GM21825 (cell line): ENCODE results near the gene CARD18.
"Not testable (repeated sequence)": the region's sequence is repeated elsewhere in the genome, so short reads cannot be mapped to it uniquely, and the experiment has no call there.

ENCODE experiments used
- ATAC-seq: cut with Tn5 transposase; IDR thresholded peaks from one replicate; pipeline ENCODE4 v1.9.1; 2021; ENCODE audit warnings: mild to moderate bottlenecking, moderate library complexity; ENCODE audit not compliant: unreplicated experiment

CARD18 gene

GRCh38 chr11:105135883-105136282, 3.7 kb downstream of the CARD18 start:
- no peak for ATAC-seq

GRCh38 chr11:105132716-105133511, 6.7 kb downstream of the CARD18 start:
- no peak for ATAC-seq

GRCh38 chr11:105130189-105130813, 9.3 kb downstream of the CARD18 start:
- ATAC-seq, result no peak

GRCh38 chr11:105124756-105125155, 14.8 kb downstream of the CARD18 start:
- ATAC-seq, result no peak

GRCh38 chr11:105111145-105111944, 28.2 kb downstream of the CARD18 start:
- ATAC-seq, result no peak

- no peak for ATAC-seq
These were observed 28.9 kb downstream of the CARD18 start for GRCh38 chr11:105110688-105111030.

GRCh38 chr11:105109855-105110687, 29.5 kb downstream of the CARD18 start:
- no peak for ATAC-seq

GRCh38 chr11:105109321-105109720, 30.2 kb downstream of the CARD18 start:
- no peak for ATAC-seq

- ATAC-seq, result no peak
These were observed 31.3 kb downstream of the CARD18 start for GRCh38 chr11:105108247-105108646.

GRCh38 chr11:105107226-105107825, 32.2 kb downstream of the CARD18 start:
- ATAC-seq, result not testable (repeated sequence)

GRCh38 chr11:105106140-105106539, 33.4 kb downstream of the CARD18 start:
- no peak for ATAC-seq

GRCh38 chr11:105104292-105104691, 35.3 kb downstream of the CARD18 start:
- ATAC-seq, result no peak

GRCh38 chr11:105103336-105103735, 36.2 kb downstream of the CARD18 start:
- no peak for ATAC-seq

GRCh38 chr11:105102079-105102581, 37.4 kb downstream of the CARD18 start:
- not testable (repeated sequence) for ATAC-seq

- no peak for ATAC-seq
These were observed 38.5 kb downstream of the CARD18 start for GRCh38 chr11:105100981-105101630.

- no peak for ATAC-seq
These were observed 39.4 kb downstream of the CARD18 start for GRCh38 chr11:105100206-105100605.

- not testable (repeated sequence) for ATAC-seq
These were observed 40.0 kb downstream of the CARD18 start for GRCh38 chr11:105099594-105099993.

- no peak for ATAC-seq
These were observed 47.0 kb downstream of the CARD18 start for GRCh38 chr11:105092256-105093239.
